Fibroblast of pulmonary artery (primary cell): ENCODE measurements around the gene AOPEP.

Experiments
- DNase-seq: peaks from one replicate; pipeline ENCODE4 v3.0.0-alpha.2; 2010; ENCODE audit warnings: low read depth
- H3K4me3 ChIP-seq: replicated peaks from 2 replicates; pipeline ENCODE4 v1.5.1; 2011; ENCODE audit warnings: low read depth, mild to moderate bottlenecking, control low read depth, low read length, moderate library complexity
- CTCF ChIP-seq: IDR thresholded peaks from 2 replicates; pipeline ENCODE4 v1.5.1; 2011; ENCODE audit warnings: mild to moderate bottlenecking, control low read depth, low read length, inconsistent platforms; ENCODE audit errors: missing control alignments

The AOPEP gene

GRCh38 chr9:95077766-95078370 lies 351.4 kb downstream of the AOPEP start:
- no peak for DNase-seq

GRCh38 chr9:95078511-95078910 lies 352.0 kb downstream of the AOPEP start:
- no peak for TF ChIP-seq CTCF
- no peak overlapping the region for H3K4me3 ChIP-seq
- no peak for DNase-seq

More at GRCh38 chr9:95077766-95078370, 351.4 kb downstream of the AOPEP start:
- TF ChIP-seq CTCF: no peak
- H3K4me3 ChIP-seq: no peak overlapping the region

GRCh38 chr9:95078939-95079338 lies 352.4 kb downstream of the AOPEP start:
- no peak for TF ChIP-seq CTCF
- H3K4me3 ChIP-seq: no peak overlapping the region
- no peak for DNase-seq

- H3K4me3 ChIP-seq: no peak overlapping the region
- no peak for DNase-seq
- no peak for TF ChIP-seq CTCF
Measured at GRCh38 chr9:95079461-95079860, 353.0 kb downstream of the AOPEP start.

- no peak for TF ChIP-seq CTCF
- no peak for DNase-seq
- H3K4me3 ChIP-seq: no peak overlapping the region
Measured at GRCh38 chr9:95080961-95081647, 354.6 kb downstream of the AOPEP start.

GRCh38 chr9:95081998-95082397 lies 355.5 kb downstream of the AOPEP start:
- no peak for DNase-seq
- H3K4me3 ChIP-seq: no peak overlapping the region
- no peak for TF ChIP-seq CTCF
